Panc1 (cell line): ENCODE results near the gene PDHB. TPM values are rescaled to one million over a fixed set of nuclear protein-coding genes. Genes with fewer than 3 reads are reported as not detected.

ENCODE experiments used
- ATAC-seq: fragments of 200-7000 bp; cut with Tn5 transposase; 2 replicates; pipeline ENCODE4 v1.9.1; 2020; ENCODE audit warnings: mild to moderate bottlenecking, moderate library complexity
- BruUV-seq: library from RNA; stranded (reverse); fragments of 400-500 nt; replicated peaks from 2 replicates; lab custom pipeline; 2021; lab: Mats Ljungman, UMichigan
- CTCF ChIA-PET: fragments of 300-600 bp; sonication (Branson Sonifier 250); formaldehyde crosslinking; loops from one replicate; lab custom pipeline; 2022; ENCODE audit warnings: antibody characterized with exemption; lab: Charles Lee
- POLR2A ChIA-PET: fragments of 300-600 bp; sonication (Branson Sonifier 250); formaldehyde crosslinking; loops from one replicate; lab custom pipeline; 2022; ENCODE audit warnings: antibody characterized with exemption; lab: Charles Lee
- DNase-seq: peaks from one replicate; pipeline ENCODE4 v3.0.0-alpha.2; 2010; ENCODE audit warnings: low read depth, low spot score
- H3K27ac ChIP-seq: 2 replicates; pipeline ENCODE4 v1.5.1; 2011; ENCODE audit warnings: mild to moderate bottlenecking, low read length, inconsistent platforms
- H3K27me3 ChIP-seq: fragments of 200-500 bp; sonication (Bioruptor generic); 2 replicates; pipeline ENCODE4 v1.6.0; 2014; ENCODE audit warnings: low read length, inconsistent platforms; ENCODE audit not compliant: control insufficient read depth, insufficient read depth
- H3K36me3 ChIP-seq: fragments of 200-500 bp; sonication (Bioruptor generic); 2 replicates; pipeline ENCODE4 v1.5.1; 2014; ENCODE audit warnings: inconsistent platforms, mild to moderate bottlenecking, low read length, moderate library complexity; ENCODE audit not compliant: control insufficient read depth, insufficient read depth
- H3K4me1 ChIP-seq: 2 replicates; pipeline ENCODE4 v1.5.1; 2011; ENCODE audit warnings: inconsistent platforms, mild to moderate bottlenecking, low read length, moderate library complexity; ENCODE audit not compliant: control insufficient read depth, insufficient read depth
- H3K4me3 ChIP-seq, 2 experiments: 2 replicates each; pipeline ENCODE4 v1.5.1; 2011 to 2012; ENCODE audit warnings: low read depth in 2 of 2, low read length in 2 of 2, mild to moderate bottlenecking in 2 of 2, inconsistent platforms in 1 of 2, moderate library complexity in 1 of 2
- H3K9me3 ChIP-seq: fragments of 200-500 bp; sonication (Bioruptor generic); 2 replicates; pipeline ENCODE4 v1.5.1; 2014; ENCODE audit warnings: low read depth, mild to moderate bottlenecking, inconsistent platforms, low read length, moderate library complexity; ENCODE audit not compliant: control insufficient read depth, insufficient read depth
- POLR2AphosphoS5 ChIP-seq: IDR thresholded peaks from 2 replicates; pipeline ENCODE4 v1.6.1; 2012; ENCODE audit warnings: mild to moderate bottlenecking, low read depth, low read length, moderate library complexity
- SIN3A ChIP-seq: IDR thresholded peaks from 2 replicates; pipeline ENCODE4 v1.6.1; 2012; ENCODE audit warnings: low read depth, mild to moderate bottlenecking, low read length, moderate library complexity, borderline replicate concordance; ENCODE audit not compliant: insufficient read depth
- TCF7L2 ChIP-seq: IDR thresholded peaks from 2 replicates; pipeline ENCODE4 v1.6.1; 2011; ENCODE audit warnings: mild to moderate bottlenecking, low read depth, low read length, inconsistent platforms
- in situ Hi-C: cut with HindIII; loops from 2 replicates; pipeline ENCODE4 v1.10.0; 2016; ENCODE audit warnings: low sequenced_read_pairs, low pct_unique_long_range_greater_than_20kb
- intact Hi-C: fragments of 100-400 bp; cut with micrococcal nuclease; formaldehyde crosslinking; loops from one replicate; pipeline ENCODE4 v1.10.0; 2022; ENCODE audit not compliant: unreplicated experiment
- total RNA-seq: library from RNA; stranded (reverse); gene quantifications from one replicate; pipeline ENCODE4 v1.2.1, GENCODE V29; 2021; ENCODE audit not compliant: unreplicated experiment
- TF ChIP-seq, protein P1 (sequence below), 2 experiments: IDR thresholded peaks; 2 replicates each; pipeline ENCODE4 v1.6.1; 2011 to 2012; ENCODE audit warnings: low read depth in 2 of 2, control low read depth in 1 of 2, low read length in 1 of 2, mild to moderate bottlenecking in 1 of 2, moderate library complexity in 1 of 2; ENCODE audit not compliant: insufficient read depth in 1 of 2
- TF ChIP-seq, protein P2 (sequence below): fragments of 450-650 bp; IDR thresholded peaks from 2 replicates; pipeline ENCODE4 v1.5.1; 2017; ENCODE audit warnings: mild to moderate bottlenecking

The PDHB gene
- total RNA-seq, 1 experiment from 2014 or later = 66.6 TPM

DNA sequence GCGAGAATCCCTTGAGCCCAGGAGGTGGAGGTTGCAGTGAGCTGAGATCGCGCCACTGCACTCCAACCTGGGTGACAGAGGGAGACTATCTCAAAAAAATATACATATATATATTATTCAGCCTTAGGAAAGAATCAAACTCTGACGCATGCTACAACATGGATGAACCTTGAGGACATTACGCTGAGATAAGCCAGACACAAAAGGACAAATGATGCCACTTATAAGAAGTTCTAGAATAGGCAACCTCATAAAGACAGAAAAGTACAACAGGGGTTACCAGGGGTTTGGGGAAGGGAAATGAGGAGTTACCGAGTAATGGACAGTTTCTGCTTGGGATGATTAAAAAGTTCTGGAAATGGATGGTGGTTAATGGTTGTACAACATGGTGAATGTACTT is 727 bp downstream of the PDHB start:
- ATAC-seq (no peak), DNase-seq (no peak)
- BruUV-seq = no TSS peak
- no peaks in the 10 kb centered on the region for H3K9me3 ChIP-seq
- peak overlapping the region; percentile 94 for H3K27ac ChIP-seq
- H3K4me3 ChIP-seq = peak overlapping the region; percentile 73 to 83
- peaks cover 12% of the 10 kb centered on the region for H3K4me1 ChIP-seq
- in situ Hi-C loops = no loop called here
- TF ChIP-seq POLR2AphosphoS5 (no peak), SIN3A (no peak), TCF7L2 (no peak)
- TF ChIP-seq, protein P1, sequence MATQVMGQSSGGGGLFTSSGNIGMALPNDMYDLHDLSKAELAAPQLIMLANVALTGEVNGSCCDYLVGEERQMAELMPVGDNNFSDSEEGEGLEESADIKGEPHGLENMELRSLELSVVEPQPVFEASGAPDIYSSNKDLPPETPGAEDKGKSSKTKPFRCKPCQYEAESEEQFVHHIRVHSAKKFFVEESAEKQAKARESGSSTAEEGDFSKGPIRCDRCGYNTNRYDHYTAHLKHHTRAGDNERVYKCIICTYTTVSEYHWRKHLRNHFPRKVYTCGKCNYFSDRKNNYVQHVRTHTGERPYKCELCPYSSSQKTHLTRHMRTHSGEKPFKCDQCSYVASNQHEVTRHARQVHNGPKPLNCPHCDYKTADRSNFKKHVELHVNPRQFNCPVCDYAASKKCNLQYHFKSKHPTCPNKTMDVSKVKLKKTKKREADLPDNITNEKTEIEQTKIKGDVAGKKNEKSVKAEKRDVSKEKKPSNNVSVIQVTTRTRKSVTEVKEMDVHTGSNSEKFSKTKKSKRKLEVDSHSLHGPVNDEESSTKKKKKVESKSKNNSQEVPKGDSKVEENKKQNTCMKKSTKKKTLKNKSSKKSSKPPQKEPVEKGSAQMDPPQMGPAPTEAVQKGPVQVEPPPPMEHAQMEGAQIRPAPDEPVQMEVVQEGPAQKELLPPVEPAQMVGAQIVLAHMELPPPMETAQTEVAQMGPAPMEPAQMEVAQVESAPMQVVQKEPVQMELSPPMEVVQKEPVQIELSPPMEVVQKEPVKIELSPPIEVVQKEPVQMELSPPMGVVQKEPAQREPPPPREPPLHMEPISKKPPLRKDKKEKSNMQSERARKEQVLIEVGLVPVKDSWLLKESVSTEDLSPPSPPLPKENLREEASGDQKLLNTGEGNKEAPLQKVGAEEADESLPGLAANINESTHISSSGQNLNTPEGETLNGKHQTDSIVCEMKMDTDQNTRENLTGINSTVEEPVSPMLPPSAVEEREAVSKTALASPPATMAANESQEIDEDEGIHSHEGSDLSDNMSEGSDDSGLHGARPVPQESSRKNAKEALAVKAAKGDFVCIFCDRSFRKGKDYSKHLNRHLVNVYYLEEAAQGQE (IDR thresholded peaks at IDR 0.05; ENCODE audit: insufficient read depth in 1 of 2, low read depth in 2 of 2, low read length in 1 of 2) = no peak
- TF ChIP-seq, protein P2, sequence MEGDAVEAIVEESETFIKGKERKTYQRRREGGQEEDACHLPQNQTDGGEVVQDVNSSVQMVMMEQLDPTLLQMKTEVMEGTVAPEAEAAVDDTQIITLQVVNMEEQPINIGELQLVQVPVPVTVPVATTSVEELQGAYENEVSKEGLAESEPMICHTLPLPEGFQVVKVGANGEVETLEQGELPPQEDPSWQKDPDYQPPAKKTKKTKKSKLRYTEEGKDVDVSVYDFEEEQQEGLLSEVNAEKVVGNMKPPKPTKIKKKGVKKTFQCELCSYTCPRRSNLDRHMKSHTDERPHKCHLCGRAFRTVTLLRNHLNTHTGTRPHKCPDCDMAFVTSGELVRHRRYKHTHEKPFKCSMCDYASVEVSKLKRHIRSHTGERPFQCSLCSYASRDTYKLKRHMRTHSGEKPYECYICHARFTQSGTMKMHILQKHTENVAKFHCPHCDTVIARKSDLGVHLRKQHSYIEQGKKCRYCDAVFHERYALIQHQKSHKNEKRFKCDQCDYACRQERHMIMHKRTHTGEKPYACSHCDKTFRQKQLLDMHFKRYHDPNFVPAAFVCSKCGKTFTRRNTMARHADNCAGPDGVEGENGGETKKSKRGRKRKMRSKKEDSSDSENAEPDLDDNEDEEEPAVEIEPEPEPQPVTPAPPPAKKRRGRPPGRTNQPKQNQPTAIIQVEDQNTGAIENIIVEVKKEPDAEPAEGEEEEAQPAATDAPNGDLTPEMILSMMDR = no peak
- H3K27me3 ChIP-seq = no peaks in the 10 kb centered on the region
- intact Hi-C loops = no loop called here
- ChIA-PET POLR2A (interaction anchor here (0.6 kb wide), 1 partner anchor 90 kb away, joined by 3 read pairs; no protein-coding TSS in a partner anchor), CTCF (interaction anchor here (1.0 kb wide), 1 partner anchor 96 kb away, joined by 3 read pairs; no protein-coding TSS in a partner anchor)
- H3K36me3 ChIP-seq = peaks cover 15% of the 10 kb centered on the region

DNA sequence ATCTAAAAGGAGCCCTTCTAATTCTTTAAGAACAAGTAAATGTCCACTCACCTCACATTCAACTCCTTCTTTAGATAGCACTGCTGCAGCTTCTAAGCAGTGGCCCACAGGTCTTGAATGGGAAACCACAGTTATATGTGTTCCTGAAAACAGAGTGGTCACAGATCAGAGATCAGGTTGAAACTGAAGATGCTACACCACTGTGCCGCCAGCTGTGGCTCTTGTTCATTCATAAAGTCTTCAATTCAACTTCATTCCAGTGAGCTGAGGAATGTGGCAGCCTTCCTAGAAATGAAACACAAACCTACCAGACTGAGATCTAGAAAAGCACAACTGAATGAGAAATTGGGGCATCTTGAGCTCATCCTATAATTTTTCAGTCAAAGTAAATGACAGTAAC is 4.0 kb downstream of the PDHB start:
- Histone ChIP-seq H3K4me1 (peaks cover 5% of the 10 kb centered on the region), H3K4me3 (no peak overlapping the region), H3K27ac (no peak overlapping the region), H3K9me3 (no peaks in the 10 kb centered on the region), H3K27me3 (no peaks in the 10 kb centered on the region), H3K36me3 (peaks cover 25% of the 10 kb centered on the region)
- DNase-seq (no peak), ATAC-seq (no peak)
- BruUV-seq = no TSS peak
- intact Hi-C loops = no loop called here
- in situ Hi-C loops = no loop called here
- POLR2A ChIA-PET = no interaction called here
- CTCF ChIA-PET = no interaction called here
- TF ChIP-seq, protein P2 = no peak
- TF ChIP-seq POLR2AphosphoS5 = no peak
- TF ChIP-seq, protein P1 (IDR thresholded peaks at IDR 0.05; ENCODE audit: insufficient read depth in 1 of 2, low read depth in 2 of 2, low read length in 1 of 2) = no peak
- no peak for TF ChIP-seq TCF7L2
- TF ChIP-seq SIN3A = no peak
